HepG2 (cell line): ENCODE results near the gene LRRC8E. TPM values are rescaled to one million over a fixed set of nuclear protein-coding genes. Genes with fewer than 3 reads are reported as not detected.

Source experiments
- DNMT3B ChIP-seq: conservative IDR thresholded peaks from 2 replicates; pipeline ENCODE4 v1.6.1; 2016; ENCODE audit warnings: missing biosample characterization, control low read depth
- FOXA1 ChIP-seq, 2 experiments: fragments of 450-650 bp in 1 of 2; sonication (generic) in 1 of 2; formaldehyde crosslinking in 1 of 2; IDR thresholded peaks; 2 replicates each; pipeline versions ENCODE4 v1.4.0 to v1.6.1; 2016 to 2020; ENCODE audit warnings: missing genetic modification reagents in 1 of 2
- FOXP1 ChIP-seq, 2 experiments: fragments of 450-650 bp in 1 of 2; IDR thresholded peaks; 2 replicates each; pipeline ENCODE4 v1.6.1; 2017 to 2018; ENCODE audit warnings: antibody characterized with exemption in 1 of 2
- HOXA7 ChIP-seq: sonication (generic); formaldehyde crosslinking; IDR thresholded peaks from 2 replicates; pipeline ENCODE4 v1.8.1; 2022; ENCODE audit warnings: mild to moderate bottlenecking, missing genetic modification reagents, moderate library complexity
- MXD1 ChIP-seq: sonication (generic); formaldehyde crosslinking; IDR thresholded peaks from 2 replicates; pipeline ENCODE4 v1.4.0; 2020; ENCODE audit warnings: mild to moderate bottlenecking, missing genetic modification reagents
- NPAS2 ChIP-seq: sonication (generic); formaldehyde crosslinking; IDR thresholded peaks from 2 replicates; pipeline ENCODE4 v1.8.0; 2022; ENCODE audit warnings: mild to moderate bottlenecking, missing genetic modification reagents, borderline replicate concordance
- PHF20 ChIP-seq: sonication (generic); formaldehyde crosslinking; IDR thresholded peaks from 2 replicates; pipeline ENCODE4 v1.5.0; 2020; ENCODE audit warnings: mild to moderate bottlenecking, missing genetic modification reagents
- RAD21 ChIP-seq: fragments of 450-650 bp; formaldehyde crosslinking; IDR thresholded peaks from 2 replicates; pipeline ENCODE4 v1.5.0; 2020; ENCODE audit warnings: mild to moderate bottlenecking
- RAD51 ChIP-seq: fragments of 450-650 bp; IDR thresholded peaks from 2 replicates; pipeline ENCODE4 v1.6.1; 2016; ENCODE audit warnings: borderline replicate concordance
- RCOR2 ChIP-seq: IDR thresholded peaks from 2 replicates; pipeline ENCODE4 v1.6.1; 2016; ENCODE audit warnings: missing biosample characterization, missing genetic modification reagents
- SMAD9 ChIP-seq: sonication (generic); formaldehyde crosslinking; IDR thresholded peaks from 2 replicates; pipeline ENCODE4 v1.5.1; 2020; ENCODE audit warnings: mild to moderate bottlenecking, missing genetic modification reagents
- SOX13 ChIP-seq, 3 experiments: fragments of 450-650 bp in 1 of 3; sonication (generic) in 1 of 3; formaldehyde crosslinking in 1 of 3; IDR thresholded peaks in 2 of 3; conservative IDR thresholded peaks in 1 of 3; 2 replicates each; pipeline versions ENCODE4 v1.5.0 to v1.6.1; 2016 to 2020; ENCODE audit warnings: antibody characterized with exemption in 1 of 3, mild to moderate bottlenecking in 1 of 3, missing compliant biosample characterization in 1 of 3, missing genetic modification reagents in 1 of 3, moderate library complexity in 1 of 3
- TFDP2 ChIP-seq: sonication (generic); formaldehyde crosslinking; IDR thresholded peaks from 2 replicates; pipeline ENCODE4 v1.4.0; 2020; ENCODE audit warnings: missing genetic modification reagents
- UBTF ChIP-seq: sonication (generic); formaldehyde crosslinking; IDR thresholded peaks from 2 replicates; pipeline ENCODE4 v1.4.0; 2020; ENCODE audit warnings: mild to moderate bottlenecking, missing genetic modification reagents
- ZBTB42 ChIP-seq: sonication (generic); formaldehyde crosslinking; IDR thresholded peaks from 2 replicates; pipeline ENCODE4 v1.5.0; 2020; ENCODE audit warnings: mild to moderate bottlenecking, missing genetic modification reagents
- ZFP41 ChIP-seq: sonication (generic); formaldehyde crosslinking; IDR thresholded peaks from 2 replicates; pipeline ENCODE4 v1.4.0; 2020; ENCODE audit warnings: mild to moderate bottlenecking, missing genetic modification reagents, borderline replicate concordance
- ZFY ChIP-seq: sonication (generic); formaldehyde crosslinking; IDR thresholded peaks from 2 replicates; pipeline ENCODE4 v1.4.0; 2020; ENCODE audit warnings: missing genetic modification reagents
- ZNF136 ChIP-seq: sonication (generic); formaldehyde crosslinking; IDR thresholded peaks from 2 replicates; pipeline ENCODE4 v1.8.1; 2022; ENCODE audit warnings: low read depth, mild to moderate bottlenecking, moderate library complexity, missing genetic modification reagents
- ZNF275 ChIP-seq: sonication (generic); formaldehyde crosslinking; IDR thresholded peaks from 2 replicates; pipeline ENCODE4 v1.8.0; 2022; ENCODE audit warnings: missing genetic modification reagents, mild to moderate bottlenecking, inconsistent platforms, borderline replicate concordance
- ZNF292 ChIP-seq: sonication (generic); formaldehyde crosslinking; IDR thresholded peaks from 2 replicates; pipeline ENCODE4 v1.8.1; 2022; ENCODE audit warnings: mild to moderate bottlenecking, low read depth, missing genetic modification reagents, borderline replicate concordance
- ZNF430 ChIP-seq: sonication (generic); formaldehyde crosslinking; IDR thresholded peaks from 2 replicates; pipeline ENCODE4 v1.9.0; 2021; ENCODE audit warnings: mild to moderate bottlenecking, missing genetic modification reagents
- ZNF550 ChIP-seq: sonication (generic); formaldehyde crosslinking; IDR thresholded peaks from 2 replicates; pipeline ENCODE4 v1.4.0; 2020; ENCODE audit warnings: mild to moderate bottlenecking, missing genetic modification reagents, borderline replicate concordance
- ZNF564 ChIP-seq: sonication (generic); formaldehyde crosslinking; IDR thresholded peaks from 2 replicates; pipeline ENCODE4 v1.8.1; 2023; ENCODE audit warnings: mild to moderate bottlenecking, missing genetic modification reagents
- ZNF782 ChIP-seq: sonication (generic); formaldehyde crosslinking; IDR thresholded peaks from 2 replicates; pipeline ENCODE4 v1.4.0; 2020; ENCODE audit warnings: missing genetic modification reagents, mild to moderate bottlenecking, borderline replicate concordance
- ZZZ3 ChIP-seq: sonication (generic); formaldehyde crosslinking; IDR thresholded peaks from 2 replicates; pipeline ENCODE4 v1.4.0; 2020; ENCODE audit warnings: missing genetic modification reagents, mild to moderate bottlenecking, borderline replicate concordance
- polyA plus RNA-seq, 8 experiments: library from polyadenylated mRNA; depleted of rRNA in 3 of 8; stranded (reverse) in 7 of 8; unstranded in 1 of 8; fragments of >200 nt; fragmentation: Illumina TruSeq in 4 of 8; extraction: Trizol in 4 of 8; gene quantifications; 2 replicates each; pipeline versions ENCODE4 v1.2.1 to v1.2.3, GENCODE V29; 2011 to 2016; ENCODE audit warnings: low read depth in 4 of 8, missing spikeins in 1 of 8, mixed read lengths in 1 of 8; ENCODE audit not compliant: insufficient read depth in 1 of 8
- total RNA-seq, 5 experiments: library from RNA; depleted of rRNA; stranded (reverse); fragments of >200 nt; fragmentation: Illumina TruSeq; extraction: Trizol; gene quantifications; 2 replicates each; pipeline ENCODE4 v1.2.3, GENCODE V29; 2016; ENCODE audit warnings: low read depth in 1 of 5

The LRRC8E gene
- total and polyA plus RNA-seq, 2 of the 13 experiments (the other 11 are each of a cell fraction or from before 2014, with no cell fraction given): 8.0 to 10.3 TPM

- TF ChIP-seq ZNF292: no peak
- peak; percentile 74 for TF ChIP-seq ZFY (CRISPR knock-in tag)
- TF ChIP-seq ZNF550 (CRISPR knock-in tag): no peak
- TF ChIP-seq HOXA7 (CRISPR knock-in tag): no peak
- TF ChIP-seq ZNF275 (CRISPR knock-in tag): 0 out of 2 replicates have a peak, but pooled peaks have one; percentile 48
- no peak for TF ChIP-seq ZNF136
- TF ChIP-seq RAD21 (CRISPR knock-in tag): peak; percentile 89
- TF ChIP-seq UBTF (CRISPR knock-in tag): peak; percentile 17; the same call in 1 of the 2 replicates
- TF ChIP-seq ZNF782 (CRISPR knock-in tag): no peak
- TF ChIP-seq ZFP41 (CRISPR knock-in tag): peak; percentile 88; the same call in 1 of the 2 replicates
- peak; percentile 62; the same call in 1 of the 2 replicates for TF ChIP-seq ZNF430 (CRISPR knock-in tag)
- TF ChIP-seq SMAD9: peak; percentile 71; the same call in 1 of the 2 replicates
- TF ChIP-seq ZNF564 (CRISPR knock-in tag): peak; percentile 74; the same call in 1 of the 2 replicates
- TF ChIP-seq FOXA1 (IDR thresholded peaks at IDR 0.05): no peak
- TF ChIP-seq FOXA1 (CRISPR knock-in tag; IDR thresholded peaks at IDR 0.05): peak; percentile 40
- peak; percentile 87 for TF ChIP-seq TFDP2 (CRISPR knock-in tag)
- no peak for TF ChIP-seq SOX13 (IDR thresholded peaks at IDR 0.05)
- TF ChIP-seq SOX13 (CRISPR knock-in tag; conservative IDR thresholded peaks at IDR 0.05 in 1 of 2, IDR thresholded peaks at IDR 0.05 in 1 of 2): peak in 1 of 2 experiments; percentile 26; a peak in 2 of 4 replicates
- TF ChIP-seq RCOR2 (CRISPR knock-in tag): no peak
- TF ChIP-seq RAD51: no peak
- no peak for TF ChIP-seq NPAS2
- TF ChIP-seq ZZZ3: no peak
- TF ChIP-seq MXD1 (CRISPR knock-in tag): peak; percentile 89
- TF ChIP-seq DNMT3B (CRISPR knock-in tag): no peak
- no peak for TF ChIP-seq FOXP1 (IDR thresholded peaks at IDR 0.05)
- TF ChIP-seq FOXP1 (CRISPR knock-in tag; IDR thresholded peaks at IDR 0.05): no peak
- no peak for TF ChIP-seq ZBTB42 (CRISPR knock-in tag)
- no peak for TF ChIP-seq PHF20 (CRISPR knock-in tag)
Observed at GRCh38 chr19:7925171-7925851, 37.0 kb downstream of the LRRC8E start (continued).
